NCI-H2171 treated with DMSO at 0.1 percent for 48 hours (cell line): ENCODE results near the gene TBX4.
"Not testable (repeated sequence)": the region's sequence is repeated elsewhere in the genome, so short reads cannot be mapped to it uniquely, and the experiment has no call there.

Source experiments
- DNase-seq: peaks from one replicate; lab custom pipeline; 2025; lab: John Stamatoyannopoulos, UW

Gene TBX4

GRCh38 chr17:61498042-61498994 is 46.1 kb downstream of the TBX4 start:
- peak; percentile 45 for DNase-seq

GRCh38 chr17:61499632-61500031 is 47.4 kb downstream of the TBX4 start:
- no peak for DNase-seq

GRCh38 chr17:61500287-61500686 is 48.1 kb downstream of the TBX4 start:
- no peak for DNase-seq

GRCh38 chr17:61502292-61502691 is 50.1 kb downstream of the TBX4 start:
- no peak for DNase-seq

- no peak for DNase-seq
Observed at GRCh38 chr17:61503961-61504360, 51.7 kb downstream of the TBX4 start.

- no peak for DNase-seq
Observed at GRCh38 chr17:61504697-61505096, 52.5 kb downstream of the TBX4 start.

- DNase-seq, result no peak
Observed at GRCh38 chr17:61505846-61506627, 53.8 kb downstream of the TBX4 start.

GRCh38 chr17:61507383-61508066 is 55.3 kb downstream of the TBX4 start:
- no peak for DNase-seq

GRCh38 chr17:61508912-61509311 is 56.7 kb downstream of the TBX4 start:
- DNase-seq, result no peak

GRCh38 chr17:61509454-61509853 is 57.2 kb downstream of the TBX4 start:
- DNase-seq, result not testable (repeated sequence)

GRCh38 chr17:61510237-61510636 is 58.0 kb downstream of the TBX4 start:
- DNase-seq, result no peak

- no peak for DNase-seq
Observed at GRCh38 chr17:61510991-61511390, 58.8 kb downstream of the TBX4 start.

- no peak for DNase-seq
Observed at GRCh38 chr17:61511480-61512182, 59.4 kb downstream of the TBX4 start.

- DNase-seq, result no peak
Observed at GRCh38 chr17:61514491-61514890, 62.3 kb downstream of the TBX4 start.

- DNase-seq, result no peak
Observed at GRCh38 chr17:61517265-61517664, 65.0 kb downstream of the TBX4 start.

GRCh38 chr17:61517843-61518606 is 65.8 kb downstream of the TBX4 start:
- DNase-seq, result no peak

- DNase-seq, result no peak
Observed at GRCh38 chr17:61519139-61519538, 66.9 kb downstream of the TBX4 start.

GRCh38 chr17:61519754-61520440 is 67.7 kb downstream of the TBX4 start:
- DNase-seq, result no peak

GRCh38 chr17:61520897-61521296 is 68.7 kb downstream of the TBX4 start:
- DNase-seq, result no peak

- no peak for DNase-seq
Observed at GRCh38 chr17:61522088-61522487, 69.9 kb downstream of the TBX4 start.
